ENCODE results near the gene IL10RA.

IL10RA gene

GRCh38 chr11:118047749-118048148 lies 61.6 kb downstream of the IL10RA start:
- H3K4me3 ChIP-seq (ENCODE audit: low read length) = no peak overlapping the region
- no peak for DNase-seq (ENCODE audit: low read depth)
- TF ChIP-seq, protein P1, sequence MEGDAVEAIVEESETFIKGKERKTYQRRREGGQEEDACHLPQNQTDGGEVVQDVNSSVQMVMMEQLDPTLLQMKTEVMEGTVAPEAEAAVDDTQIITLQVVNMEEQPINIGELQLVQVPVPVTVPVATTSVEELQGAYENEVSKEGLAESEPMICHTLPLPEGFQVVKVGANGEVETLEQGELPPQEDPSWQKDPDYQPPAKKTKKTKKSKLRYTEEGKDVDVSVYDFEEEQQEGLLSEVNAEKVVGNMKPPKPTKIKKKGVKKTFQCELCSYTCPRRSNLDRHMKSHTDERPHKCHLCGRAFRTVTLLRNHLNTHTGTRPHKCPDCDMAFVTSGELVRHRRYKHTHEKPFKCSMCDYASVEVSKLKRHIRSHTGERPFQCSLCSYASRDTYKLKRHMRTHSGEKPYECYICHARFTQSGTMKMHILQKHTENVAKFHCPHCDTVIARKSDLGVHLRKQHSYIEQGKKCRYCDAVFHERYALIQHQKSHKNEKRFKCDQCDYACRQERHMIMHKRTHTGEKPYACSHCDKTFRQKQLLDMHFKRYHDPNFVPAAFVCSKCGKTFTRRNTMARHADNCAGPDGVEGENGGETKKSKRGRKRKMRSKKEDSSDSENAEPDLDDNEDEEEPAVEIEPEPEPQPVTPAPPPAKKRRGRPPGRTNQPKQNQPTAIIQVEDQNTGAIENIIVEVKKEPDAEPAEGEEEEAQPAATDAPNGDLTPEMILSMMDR (conservative IDR thresholded peaks at IDR 0.05; ENCODE audit: low read depth, low read length) = no peak

DNA sequence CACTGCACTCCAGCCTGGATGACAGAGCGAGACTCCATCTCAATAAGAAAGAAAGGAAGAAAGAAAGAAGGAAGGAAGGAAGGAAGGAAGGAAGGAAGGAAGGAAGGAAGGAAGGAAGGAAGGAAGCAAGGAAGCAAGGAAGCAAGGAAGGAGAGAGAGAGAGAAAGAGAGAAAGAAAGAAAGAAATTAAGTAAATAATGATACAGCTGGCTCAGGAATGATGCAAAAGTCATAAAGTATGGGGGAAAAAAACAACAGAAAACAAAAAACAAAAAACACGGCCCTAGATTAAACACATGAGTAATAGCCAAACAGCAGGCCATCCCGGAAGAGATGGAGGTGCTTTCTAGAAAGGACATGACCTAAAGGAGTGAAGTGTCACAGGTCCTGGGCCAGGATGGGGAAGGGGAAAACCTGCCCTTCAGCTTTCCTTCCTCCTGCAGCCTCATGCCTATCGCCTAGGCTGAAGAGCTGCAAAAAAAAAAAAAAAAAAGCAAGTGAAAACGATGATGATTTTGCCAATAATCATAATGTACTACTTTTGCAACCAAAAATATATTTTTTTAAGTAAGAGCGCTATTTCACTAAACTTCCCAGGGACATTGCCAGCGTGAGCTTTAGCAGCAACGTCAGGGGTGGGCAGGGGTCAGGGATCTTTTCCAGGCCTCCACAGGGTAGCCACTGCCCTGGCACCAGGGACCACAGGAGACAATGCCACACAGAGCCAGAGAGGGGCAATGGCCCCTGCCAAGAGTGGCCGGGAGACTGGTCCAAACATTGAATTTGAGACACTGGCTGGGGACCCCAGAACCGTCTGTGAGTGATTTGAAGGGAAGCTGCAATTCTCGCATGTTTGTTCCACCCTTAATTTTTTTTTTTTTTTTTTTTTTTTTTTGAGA lies 62.5 kb downstream of the IL10RA start:
- DNase-seq (ENCODE audit: low read depth) = no peak
- no peak overlapping the region for H3K4me3 ChIP-seq (ENCODE audit: low read length)
- TF ChIP-seq, protein P1 (conservative IDR thresholded peaks at IDR 0.05; ENCODE audit: low read depth, low read length) = no peak

- DNase-seq (ENCODE audit: low read depth) = no peak
- TF ChIP-seq, protein P1 (conservative IDR thresholded peaks at IDR 0.05; ENCODE audit: low read depth, low read length) = no peak
- no peak overlapping the region for H3K4me3 ChIP-seq (ENCODE audit: low read length)
Observed at GRCh38 chr11:118049771-118050170, 63.6 kb downstream of the IL10RA start.

GRCh38 chr11:118050208-118050891 lies 64.2 kb downstream of the IL10RA start:
- H3K4me3 ChIP-seq (ENCODE audit: low read length) = no peak overlapping the region
- TF ChIP-seq, protein P1 (conservative IDR thresholded peaks at IDR 0.05; ENCODE audit: low read depth, low read length) = no peak
- DNase-seq (ENCODE audit: low read depth) = no peak

Measured in retinal pigment epithelial cell (primary cell).